ENCODE data around the gene SCO2. TPM values are rescaled to one million over a fixed set of nuclear protein-coding genes. Genes with fewer than 3 reads are reported as not detected.

The SCO2 gene
- total RNA-seq, 2 donors from 2014 or later = 0.89 to 2.3 TPM

DNA sequence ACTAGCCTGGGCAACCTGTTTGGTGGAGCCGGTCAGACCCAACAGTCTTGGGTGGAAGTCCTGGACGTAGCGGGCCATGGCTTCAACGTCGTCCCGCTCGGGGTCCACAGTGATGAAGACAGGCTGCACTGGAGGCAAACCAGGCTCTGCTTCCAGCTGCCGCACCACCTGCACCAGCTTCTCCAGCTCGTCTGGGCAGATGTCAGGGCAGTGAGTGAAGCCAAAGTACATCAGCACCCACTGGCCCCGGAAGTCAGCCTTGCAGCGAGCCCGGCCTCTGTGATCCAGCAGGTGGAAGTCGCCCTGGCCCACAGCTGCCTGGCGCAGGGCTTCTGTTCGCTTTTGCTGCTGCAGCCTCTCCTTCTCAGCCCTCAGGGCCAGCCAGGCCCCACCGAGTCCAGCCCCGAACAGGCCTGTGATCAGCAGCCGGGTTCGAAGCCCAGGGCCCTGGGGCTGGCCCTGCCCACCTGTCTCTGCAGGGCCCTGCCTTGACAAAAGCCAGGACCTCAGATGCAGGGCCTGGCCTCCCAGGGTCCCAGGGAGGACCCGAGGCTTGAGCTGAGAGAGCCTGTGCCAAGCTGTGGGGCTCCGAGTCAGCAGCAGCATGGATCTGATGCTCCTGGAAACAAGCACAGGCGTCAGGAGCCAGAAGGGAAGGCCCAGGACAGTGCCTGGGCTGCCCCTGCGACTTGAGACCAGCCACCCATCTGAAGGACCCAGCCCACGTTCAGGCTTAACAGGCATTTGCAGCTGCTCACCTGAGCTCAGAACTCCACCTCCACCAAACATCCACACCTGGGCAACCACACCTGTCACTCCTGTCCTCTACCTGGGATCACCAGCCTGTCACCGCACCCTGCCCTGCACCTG is 1.4 kb downstream of the SCO2 start:
- no peaks in the 10 kb centered on the region for H3K9me3 ChIP-seq (ENCODE audit: control insufficient read depth, low read length)
- peak overlapping the region; percentile 75 for H3K9ac ChIP-seq (ENCODE audit: extremely low read depth, low read length, poor library complexity, severe bottlenecking)
- Mint-ChIP-seq H3K36me3 (ENCODE audit: low read depth) (peaks cover 15% of the 10 kb centered on the region), H3K9me3 (no peaks in the 10 kb centered on the region), H3K27ac (peak overlapping the region; percentile 87), H3K27me3 (ENCODE audit: insufficient read depth) (peaks cover 22% of the 10 kb centered on the region), H3K4me1 (peaks cover 9% of the 10 kb centered on the region), H3K4me3 (peak overlapping the region; percentile 70)
- no peaks in the 10 kb centered on the region for H3K4me1 ChIP-seq (ENCODE audit: control insufficient read depth, insufficient read depth, low read length)
- TF ChIP-seq, protein P1, sequence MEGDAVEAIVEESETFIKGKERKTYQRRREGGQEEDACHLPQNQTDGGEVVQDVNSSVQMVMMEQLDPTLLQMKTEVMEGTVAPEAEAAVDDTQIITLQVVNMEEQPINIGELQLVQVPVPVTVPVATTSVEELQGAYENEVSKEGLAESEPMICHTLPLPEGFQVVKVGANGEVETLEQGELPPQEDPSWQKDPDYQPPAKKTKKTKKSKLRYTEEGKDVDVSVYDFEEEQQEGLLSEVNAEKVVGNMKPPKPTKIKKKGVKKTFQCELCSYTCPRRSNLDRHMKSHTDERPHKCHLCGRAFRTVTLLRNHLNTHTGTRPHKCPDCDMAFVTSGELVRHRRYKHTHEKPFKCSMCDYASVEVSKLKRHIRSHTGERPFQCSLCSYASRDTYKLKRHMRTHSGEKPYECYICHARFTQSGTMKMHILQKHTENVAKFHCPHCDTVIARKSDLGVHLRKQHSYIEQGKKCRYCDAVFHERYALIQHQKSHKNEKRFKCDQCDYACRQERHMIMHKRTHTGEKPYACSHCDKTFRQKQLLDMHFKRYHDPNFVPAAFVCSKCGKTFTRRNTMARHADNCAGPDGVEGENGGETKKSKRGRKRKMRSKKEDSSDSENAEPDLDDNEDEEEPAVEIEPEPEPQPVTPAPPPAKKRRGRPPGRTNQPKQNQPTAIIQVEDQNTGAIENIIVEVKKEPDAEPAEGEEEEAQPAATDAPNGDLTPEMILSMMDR (conservative IDR thresholded peaks at IDR 0.05) = no peak
- no peak overlapping the region for H3K27ac ChIP-seq (ENCODE audit: low read depth, low read length)
- no peak for DNase-seq
- 90 to 93% methylated on average over 21 to 25 of the region's 25 CpGs for WGBS, 2 experiments (ENCODE audit: insufficient coverage in 1 of 2, insufficient read length in 1 of 2)
- H3K27me3 ChIP-seq (ENCODE audit: control insufficient read depth, insufficient read depth, low read length, poor library complexity, severe bottlenecking) = peaks cover 12% of the 10 kb centered on the region
- H3K4me3 ChIP-seq (ENCODE audit: low read length) = peak overlapping the region; percentile 88
- H3K36me3 ChIP-seq (ENCODE audit: control insufficient read depth, insufficient read depth, low read length) = peaks cover 23% of the 10 kb centered on the region

DNA sequence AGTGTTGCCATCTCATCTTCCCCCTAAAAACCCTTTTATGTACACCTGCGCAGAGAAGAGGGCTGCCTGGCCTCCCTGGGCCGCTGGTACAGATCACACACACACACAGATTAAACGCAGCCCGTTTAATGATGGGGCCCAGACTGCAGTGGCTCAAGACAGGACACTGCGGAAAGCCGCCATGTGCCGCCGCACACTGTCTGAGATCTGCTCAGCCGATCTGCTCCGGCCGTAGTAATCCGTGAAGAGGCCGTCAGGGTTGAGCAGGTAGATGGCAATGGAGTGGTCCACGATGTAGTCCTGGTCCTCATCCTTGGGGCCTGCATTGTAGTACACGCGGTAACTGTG is 2.0 kb downstream of the SCO2 start:
- H3K27me3 Mint-ChIP-seq (ENCODE audit: insufficient read depth) = peaks cover 16% of the 10 kb centered on the region

DNA sequence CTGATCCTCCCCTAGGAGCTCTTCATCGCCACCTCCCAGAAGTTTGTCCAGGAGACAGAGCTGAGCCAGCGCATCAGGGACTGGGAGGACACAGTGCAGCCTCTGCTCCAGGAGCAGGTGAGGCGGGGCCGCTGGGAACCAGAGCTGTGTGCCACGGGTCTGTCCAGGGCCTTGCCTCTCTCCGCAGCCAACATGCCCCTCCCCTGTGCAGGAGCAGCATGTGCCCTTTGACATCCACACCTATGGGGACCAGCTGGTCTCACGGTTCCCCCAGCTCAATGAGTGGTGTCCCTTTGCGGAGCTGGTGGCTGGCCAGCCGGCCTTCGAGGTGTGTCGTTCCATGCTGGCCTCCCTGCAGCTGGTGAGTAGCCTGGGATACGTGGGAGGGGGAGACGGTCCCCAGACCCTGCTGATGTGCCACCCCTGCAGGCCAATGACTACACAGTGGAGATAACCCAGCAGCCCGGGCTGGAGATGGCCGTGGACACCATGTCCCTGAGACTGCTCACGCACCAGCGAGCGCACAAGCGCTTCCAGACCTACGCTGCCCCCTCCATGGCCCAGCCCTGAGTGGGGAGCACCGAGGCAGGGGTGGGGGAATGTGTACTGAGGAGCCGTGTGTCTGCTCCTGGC is 2.5 kb downstream of the SCO2 start:
- Histone ChIP-seq H3K27ac (ENCODE audit: low read depth, low read length) (no peak overlapping the region), H3K9ac (ENCODE audit: extremely low read depth, low read length, poor library complexity, severe bottlenecking) (no peak overlapping the region), H3K4me1 (ENCODE audit: control insufficient read depth, insufficient read depth, low read length) (no peaks in the 10 kb centered on the region), H3K4me3 (ENCODE audit: low read length) (no peak overlapping the region), H3K36me3 (ENCODE audit: control insufficient read depth, insufficient read depth, low read length) (peaks cover 25% of the 10 kb centered on the region), H3K27me3 (ENCODE audit: control insufficient read depth, insufficient read depth, low read length, poor library complexity, severe bottlenecking) (peaks cover under 1% of the 10 kb centered on the region), H3K9me3 (ENCODE audit: control insufficient read depth, low read length) (no peaks in the 10 kb centered on the region)
- no peak for DNase-seq
- Mint-ChIP-seq H3K4me3 (peak overlapping the region; percentile 8), H3K27ac (no peak overlapping the region), H3K4me1 (peaks cover 9% of the 10 kb centered on the region), H3K9me3 (no peaks in the 10 kb centered on the region), H3K27me3 (ENCODE audit: insufficient read depth) (peaks cover 11% of the 10 kb centered on the region), H3K36me3 (ENCODE audit: low read depth) (peaks cover 18% of the 10 kb centered on the region)
- 95 to 96% methylated on average over 12 to 22 of the region's 22 CpGs for WGBS, 2 experiments (ENCODE audit: insufficient coverage in 1 of 2, insufficient read length in 1 of 2)
- TF ChIP-seq, protein P1 (conservative IDR thresholded peaks at IDR 0.05) = no peak

More for the DNA sequence above, 2.0 kb downstream of the SCO2 start:
- H3K27ac Mint-ChIP-seq = no peak overlapping the region
- H3K36me3 Mint-ChIP-seq (ENCODE audit: low read depth) = peaks cover 18% of the 10 kb centered on the region
- H3K9me3 Mint-ChIP-seq = no peaks in the 10 kb centered on the region
- TF ChIP-seq, protein P1 (conservative IDR thresholded peaks at IDR 0.05) = no peak
- Histone ChIP-seq H3K27ac (ENCODE audit: low read depth, low read length) (no peak overlapping the region), H3K36me3 (ENCODE audit: control insufficient read depth, insufficient read depth, low read length) (peaks cover 25% of the 10 kb centered on the region), H3K4me3 (ENCODE audit: low read length) (no peak overlapping the region), H3K9me3 (ENCODE audit: control insufficient read depth, low read length) (no peaks in the 10 kb centered on the region), H3K9ac (ENCODE audit: extremely low read depth, low read length, poor library complexity, severe bottlenecking) (no peak overlapping the region), H3K27me3 (ENCODE audit: control insufficient read depth, insufficient read depth, low read length, poor library complexity, severe bottlenecking) (peaks cover 5% of the 10 kb centered on the region), H3K4me1 (ENCODE audit: control insufficient read depth, insufficient read depth, low read length) (no peaks in the 10 kb centered on the region)
- DNase-seq = no peak
- WGBS, 2 experiments (ENCODE audit: insufficient coverage in 1 of 2, insufficient read length in 1 of 2) = 95 to 96% methylated on average over 15 to 16 of the region's 16 CpGs
- peaks cover 9% of the 10 kb centered on the region for H3K4me1 Mint-ChIP-seq
- peak overlapping the region; percentile 8 for H3K4me3 Mint-ChIP-seq
